Activated naive CD8-positive, alpha-beta T cell treated with anti-CD3 and anti-CD28 coated beads, Interleukin-2, amount 10 ng/mL, durations not matched to agents 7 days and 5 days (primary cell): ENCODE data around the gene USP48. TPM values are rescaled to one million over a fixed set of nuclear protein-coding genes. Genes with fewer than 3 reads are reported as not detected.
"Not testable (repeated sequence)": the region's sequence is repeated elsewhere in the genome, so short reads cannot be mapped to it uniquely, and the experiment has no call there.

ENCODE experiments used
- ATAC-seq: fragments of 150-1000 bp; cut with Tn5 transposase; one replicate; pipeline ENCODE4 v1.10.0; 2021; ENCODE audit warnings: low read depth, moderate library complexity
- POLR2A ChIA-PET: fragments of 350-600 bp; sonication (Branson Sonifier 250); formaldehyde crosslinking; loops from one replicate; lab custom pipeline; 2021; ENCODE audit warnings: antibody characterized with exemption; lab: Charles Lee
- DNase-seq: peaks from one replicate; pipeline ENCODE4 v3.0.0; 2021
- H3K27ac Mint-ChIP-seq: one replicate; pipeline ENCODE4 v1.8.0; 2022; ENCODE audit warnings: mild to moderate bottlenecking, mixed read lengths
- H3K27me3 Mint-ChIP-seq: one replicate; pipeline ENCODE4 v1.8.0; 2022; ENCODE audit warnings: mild to moderate bottlenecking, moderate library complexity, mixed read lengths
- H3K36me3 Mint-ChIP-seq: one replicate; pipeline ENCODE4 v1.8.0; 2021; ENCODE audit warnings: mild to moderate bottlenecking, mixed read lengths
- H3K4me1 Mint-ChIP-seq: one replicate; pipeline ENCODE4 v1.8.0; 2021; ENCODE audit warnings: mixed read lengths
- H3K4me3 Mint-ChIP-seq: one replicate; pipeline ENCODE4 v1.8.0; 2022; ENCODE audit warnings: mild to moderate bottlenecking, moderate library complexity, mixed read lengths
- H3K9me3 Mint-ChIP-seq: one replicate; pipeline ENCODE4 v1.8.0; 2021; ENCODE audit warnings: mixed read lengths
- total RNA-seq, 2 experiments: library from RNA; stranded (reverse); gene quantifications; one replicate each; pipeline ENCODE4 v1.2.3, GENCODE V29; 2021

Gene USP48
- total RNA-seq, 2 experiments from 2014 or later, result 79.6 to 85.2 TPM

DNA sequence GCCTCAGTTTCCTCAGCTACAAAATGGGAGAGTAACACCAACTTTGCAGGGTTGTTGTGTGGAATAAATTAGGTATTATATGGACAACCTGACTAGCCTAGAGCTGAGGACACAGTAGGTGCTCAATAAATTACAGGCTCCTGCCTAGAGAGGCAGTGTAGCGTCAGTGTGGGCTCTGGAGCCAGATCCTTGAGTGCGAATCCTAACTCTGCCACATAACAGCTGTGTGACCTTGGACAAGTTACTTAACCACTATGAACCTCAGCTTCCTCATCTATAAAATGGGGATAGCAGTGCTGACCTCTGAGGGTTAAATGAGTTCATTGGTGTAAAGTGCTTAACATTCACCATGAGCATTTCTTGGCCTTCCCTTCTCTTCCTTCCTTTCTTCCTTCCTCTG lies 146.9 kb downstream of the USP48 start:
- H3K9me3 Mint-ChIP-seq, result no peaks in the 10 kb centered on the region
- H3K27me3 Mint-ChIP-seq, result peaks cover 17% of the 10 kb centered on the region
- H3K36me3 Mint-ChIP-seq, result no peaks in the 10 kb centered on the region
- H3K4me3 Mint-ChIP-seq, result no peak overlapping the region
- POLR2A ChIA-PET, result no interaction called here
- ATAC-seq (no peak), DNase-seq (no peak)
- H3K4me1 Mint-ChIP-seq, result no peaks in the 10 kb centered on the region
- no peak overlapping the region for H3K27ac Mint-ChIP-seq

DNA sequence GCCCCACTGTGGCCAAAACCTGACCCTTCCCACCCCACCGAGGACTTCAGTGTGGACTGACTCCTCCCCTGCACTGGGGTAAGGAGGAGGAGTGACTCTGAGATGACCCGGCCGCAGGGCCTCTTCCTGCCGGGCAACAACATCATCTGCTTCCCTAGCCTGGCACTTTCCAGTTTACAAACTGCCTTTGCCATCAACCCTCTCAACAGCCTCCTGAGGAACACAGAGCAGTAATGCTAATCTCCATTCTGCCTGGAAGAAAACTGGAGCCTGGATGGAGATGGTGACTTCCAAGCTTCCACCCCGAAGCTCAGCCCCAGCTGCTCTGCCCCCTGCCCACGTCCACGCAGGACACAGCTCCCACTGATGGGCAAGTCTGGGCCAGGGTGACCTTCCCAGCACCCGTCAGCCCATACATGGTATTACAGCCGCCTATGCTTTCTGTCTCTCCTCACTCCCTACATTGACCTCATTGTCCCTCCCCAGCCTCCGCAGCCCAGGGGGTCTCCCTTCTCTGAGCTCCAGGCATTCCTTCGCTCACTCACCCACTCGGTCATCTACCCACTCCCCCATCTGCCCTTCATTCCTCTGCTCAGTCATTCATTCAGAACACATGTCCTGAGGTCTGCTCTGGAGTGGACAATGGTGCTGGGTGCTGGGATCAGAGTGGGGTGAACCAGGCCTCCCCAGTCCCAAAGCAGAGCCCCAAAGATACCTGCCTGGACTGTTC lies 148.0 kb downstream of the USP48 start:
- peaks cover 21% of the 10 kb centered on the region for H3K27me3 Mint-ChIP-seq
- no peaks in the 10 kb centered on the region for H3K36me3 Mint-ChIP-seq
- no peak overlapping the region for H3K27ac Mint-ChIP-seq
- POLR2A ChIA-PET, result no interaction called here
- no peaks in the 10 kb centered on the region for H3K9me3 Mint-ChIP-seq
- no peak for DNase-seq
- no peaks in the 10 kb centered on the region for H3K4me1 Mint-ChIP-seq
- ATAC-seq, result no peak
- no peak overlapping the region for H3K4me3 Mint-ChIP-seq

DNA sequence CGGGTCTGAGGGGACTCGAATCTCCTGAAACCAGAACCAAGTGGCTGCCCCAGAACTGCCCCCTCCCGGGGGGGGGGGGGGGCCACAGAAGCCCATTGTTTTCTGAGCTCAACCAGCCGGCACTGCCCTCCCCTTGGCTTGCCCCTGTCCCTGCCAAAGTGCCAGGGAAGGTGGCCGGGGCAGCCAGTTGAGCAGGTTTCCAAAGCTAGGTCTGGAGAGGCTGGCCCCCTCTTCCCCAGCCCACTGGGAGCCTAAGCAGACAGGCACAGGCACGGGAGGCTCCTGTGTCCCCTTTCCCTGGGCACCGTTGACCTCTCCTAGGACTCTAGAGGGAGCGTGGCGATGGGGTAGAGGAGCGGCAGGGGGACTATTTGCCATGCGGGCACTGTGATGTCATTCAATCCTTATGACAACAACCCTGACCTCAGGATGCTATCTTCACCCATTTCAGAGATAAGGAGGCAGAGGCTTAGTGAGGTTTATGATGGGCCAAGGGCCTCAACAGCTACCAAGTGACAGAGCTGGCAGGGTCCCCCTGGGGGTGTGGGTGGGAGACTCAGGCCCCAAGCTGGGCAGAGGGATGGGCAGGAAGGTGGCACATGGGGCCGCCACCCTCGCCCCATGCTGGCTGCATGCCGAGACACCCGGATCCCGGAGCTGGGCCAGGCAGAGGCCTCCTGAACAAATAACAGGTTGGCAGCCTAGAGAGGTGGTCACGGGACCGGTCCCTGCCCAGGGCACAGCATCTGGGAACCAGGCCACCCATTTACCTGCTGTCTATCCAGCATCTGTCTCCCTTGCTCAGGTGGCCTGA lies 148.8 kb downstream of the USP48 start:
- no peaks in the 10 kb centered on the region for H3K36me3 Mint-ChIP-seq
- H3K9me3 Mint-ChIP-seq, result no peaks in the 10 kb centered on the region
- H3K4me3 Mint-ChIP-seq, result no peak overlapping the region
- no peaks in the 10 kb centered on the region for H3K4me1 Mint-ChIP-seq
- ATAC-seq (no peak), DNase-seq (no peak)
- H3K27ac Mint-ChIP-seq, result no peak overlapping the region
- POLR2A ChIA-PET, result no interaction called here
- peaks cover 23% of the 10 kb centered on the region for H3K27me3 Mint-ChIP-seq

DNA sequence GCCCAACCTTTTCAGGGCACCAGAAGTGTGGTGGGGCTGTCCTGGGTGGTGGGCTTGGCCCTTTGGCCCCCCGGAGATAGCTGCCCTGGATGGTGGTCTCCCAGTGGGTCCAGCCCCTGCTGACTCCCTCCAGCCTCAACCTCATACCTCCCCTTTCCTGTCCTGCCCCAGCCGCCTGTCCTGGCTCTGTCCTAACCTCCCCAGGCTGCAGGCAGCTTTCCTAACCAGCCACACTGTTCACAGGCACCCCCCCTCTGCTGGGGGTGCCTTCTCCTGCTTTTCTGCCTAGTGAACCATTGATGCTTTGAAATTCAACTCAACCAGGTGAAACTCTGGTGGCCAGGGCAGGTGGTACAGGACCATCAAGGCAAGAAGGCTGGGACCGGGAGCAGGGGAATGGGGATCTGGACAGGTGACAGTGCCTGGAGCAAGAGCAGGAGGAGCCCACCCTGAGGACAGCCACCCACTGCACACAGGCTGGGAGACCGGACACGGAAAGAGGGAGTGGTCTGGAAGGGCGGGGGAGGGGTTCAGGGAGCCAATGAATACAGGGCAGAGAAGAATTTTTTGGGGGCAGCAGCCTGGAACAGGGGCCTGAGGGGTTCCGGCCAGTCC lies 149.7 kb downstream of the USP48 start:
- no peak overlapping the region for H3K27ac Mint-ChIP-seq
- H3K4me1 Mint-ChIP-seq, result no peaks in the 10 kb centered on the region
- no peak for ATAC-seq
- no peak overlapping the region for H3K4me3 Mint-ChIP-seq
- H3K27me3 Mint-ChIP-seq, result peaks cover 20% of the 10 kb centered on the region
- H3K36me3 Mint-ChIP-seq, result no peaks in the 10 kb centered on the region
- no peak for DNase-seq
- H3K9me3 Mint-ChIP-seq, result no peaks in the 10 kb centered on the region
- POLR2A ChIA-PET, result no interaction called here

DNA sequence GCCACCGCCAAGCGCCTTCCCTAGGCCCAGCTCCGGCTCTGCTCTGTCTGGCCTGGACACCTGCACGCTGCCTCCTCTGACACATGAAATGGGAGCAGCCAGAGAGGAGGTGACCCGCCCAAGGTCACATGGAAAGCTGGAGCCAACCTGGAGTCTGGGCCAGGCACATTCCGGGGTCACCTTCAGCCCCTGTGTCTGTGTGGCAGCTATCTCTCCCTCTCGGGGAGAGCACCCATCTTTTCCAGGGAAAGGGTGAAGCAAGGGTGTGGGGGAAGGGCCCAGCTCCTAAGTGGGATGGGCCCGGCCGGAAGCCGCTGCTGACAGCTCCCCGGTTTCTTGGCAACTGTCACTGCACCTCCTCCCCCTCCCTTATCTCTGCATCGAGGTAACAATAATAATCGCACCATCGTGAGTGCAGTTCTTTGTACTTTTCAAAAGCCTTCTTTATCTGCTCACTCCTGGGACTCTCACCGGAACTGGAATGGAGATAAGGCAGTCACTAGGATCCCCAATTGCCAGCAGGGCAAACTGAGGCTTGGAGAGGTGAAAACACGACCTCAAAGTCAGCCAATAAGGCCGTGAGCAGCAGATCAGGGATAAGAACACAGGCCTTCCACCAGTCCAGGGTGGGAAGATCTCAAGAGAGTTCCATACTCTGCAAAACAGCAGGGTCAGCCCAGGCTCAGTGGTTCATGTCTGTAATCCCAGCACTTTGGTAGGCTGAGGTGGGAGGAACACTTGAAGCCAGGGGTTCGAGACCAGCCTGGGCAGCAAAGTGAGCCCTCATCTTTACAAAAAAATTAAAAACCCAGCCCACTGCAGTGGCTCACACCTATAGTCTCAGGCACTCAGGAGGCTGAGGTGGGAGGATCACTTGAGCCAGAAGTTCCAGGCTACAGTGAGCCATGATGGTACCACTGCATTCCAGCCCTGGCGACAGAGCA lies 150.7 kb downstream of the USP48 start:
- peaks cover 13% of the 10 kb centered on the region for H3K27me3 Mint-ChIP-seq
- DNase-seq (no peak), ATAC-seq (no peak)
- H3K9me3 Mint-ChIP-seq, result no peaks in the 10 kb centered on the region
- no peak overlapping the region for H3K4me3 Mint-ChIP-seq
- no peaks in the 10 kb centered on the region for H3K36me3 Mint-ChIP-seq
- H3K4me1 Mint-ChIP-seq, result no peaks in the 10 kb centered on the region
- POLR2A ChIA-PET, result no interaction called here
- H3K27ac Mint-ChIP-seq, result no peak overlapping the region

DNA sequence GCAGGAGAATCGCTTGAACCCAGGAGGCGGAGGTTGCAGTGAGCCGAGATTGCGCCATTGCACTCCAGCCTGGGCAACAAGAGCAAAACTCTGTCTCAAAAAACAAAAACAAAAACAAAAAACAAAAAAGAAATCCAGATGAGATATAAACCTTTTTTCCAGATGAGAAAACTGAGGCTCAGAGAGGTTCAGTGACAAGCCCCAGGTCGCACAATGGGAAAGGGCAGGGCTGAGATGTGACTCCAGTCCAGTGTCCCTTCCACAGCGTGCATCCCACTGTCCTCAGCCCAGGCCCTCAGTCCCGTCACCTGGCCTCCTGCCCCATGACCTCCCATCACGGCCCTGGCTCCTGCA lies 151.4 kb downstream of the USP48 start:
- peaks cover 11% of the 10 kb centered on the region for H3K27me3 Mint-ChIP-seq
- H3K36me3 Mint-ChIP-seq, DNase-seq, H3K9me3 Mint-ChIP-seq, H3K4me1 Mint-ChIP-seq, ATAC-seq, H3K27ac Mint-ChIP-seq, POLR2A ChIA-PET, H3K4me3 Mint-ChIP-seq: not testable (repeated sequence)

DNA sequence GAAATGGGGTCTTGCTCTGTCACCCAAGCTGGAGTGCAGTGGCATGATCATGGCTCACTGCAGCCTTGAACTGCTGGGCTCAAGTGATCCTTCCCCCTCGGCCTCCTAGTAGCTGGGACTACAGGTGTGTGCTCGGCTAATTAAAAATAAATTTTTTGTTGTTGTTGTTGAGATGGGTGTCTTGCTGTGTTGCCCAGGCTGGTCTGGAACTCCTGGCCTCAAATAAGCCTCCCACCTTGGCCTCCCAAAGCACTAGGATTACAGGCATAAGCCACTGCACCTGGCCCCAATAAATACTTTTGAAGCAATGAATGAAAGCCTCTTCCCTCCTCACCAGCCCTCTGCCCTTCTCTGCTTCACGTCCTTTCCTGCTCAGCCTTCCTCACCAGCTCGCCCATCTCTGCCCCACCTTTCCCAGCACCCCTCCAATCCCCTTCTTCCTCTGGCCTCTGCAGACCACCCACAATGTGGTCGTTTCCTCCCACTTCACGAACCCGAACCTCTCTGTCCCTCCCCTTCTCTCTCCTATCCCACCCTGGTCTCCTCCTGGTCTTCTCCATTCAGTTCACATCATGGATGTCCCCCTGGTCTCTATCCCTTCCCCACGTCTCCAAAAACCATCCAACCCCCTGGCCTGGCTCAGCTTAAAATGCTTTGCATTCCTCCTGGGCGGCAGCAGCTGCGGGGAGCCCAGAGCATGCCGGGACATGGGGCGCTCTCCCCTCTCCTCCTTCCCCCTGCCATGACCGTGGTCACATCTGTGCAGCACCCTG lies 152.2 kb downstream of the USP48 start:
- Mint-ChIP-seq H3K4me3 (no peak overlapping the region), H3K36me3 (no peaks in the 10 kb centered on the region), H3K27ac (no peak overlapping the region), H3K9me3 (no peaks in the 10 kb centered on the region), H3K27me3 (peaks cover 11% of the 10 kb centered on the region), H3K4me1 (no peaks in the 10 kb centered on the region)
- POLR2A ChIA-PET, result no interaction called here
- ATAC-seq, result no peak
- no peak for DNase-seq

DNA sequence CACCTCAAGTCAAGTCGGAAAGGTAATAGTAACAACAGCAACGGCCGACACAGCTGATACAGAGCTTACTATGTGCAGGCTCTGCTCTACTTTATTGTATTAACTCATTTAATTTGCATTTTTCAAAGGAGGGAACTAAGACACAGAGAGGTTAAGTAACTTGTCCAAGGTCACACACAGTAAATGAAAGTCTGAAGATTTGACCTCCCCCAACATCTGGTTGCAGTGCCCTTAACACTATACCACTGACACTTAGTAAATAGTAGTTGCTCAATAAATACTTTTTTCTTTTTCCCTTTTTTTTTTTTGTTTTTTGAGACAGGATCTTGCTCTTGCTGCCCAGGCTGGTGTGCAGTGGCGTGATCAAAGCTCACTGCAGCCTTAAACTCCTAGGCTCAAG lies 153.0 kb downstream of the USP48 start:
- DNase-seq (no peak), ATAC-seq (no peak)
- Mint-ChIP-seq H3K36me3 (no peaks in the 10 kb centered on the region), H3K4me3 (no peak overlapping the region), H3K9me3 (no peaks in the 10 kb centered on the region), H3K27me3 (peaks cover 11% of the 10 kb centered on the region), H3K4me1 (no peaks in the 10 kb centered on the region), H3K27ac (no peak overlapping the region)
- POLR2A ChIA-PET, result no interaction called here

DNA sequence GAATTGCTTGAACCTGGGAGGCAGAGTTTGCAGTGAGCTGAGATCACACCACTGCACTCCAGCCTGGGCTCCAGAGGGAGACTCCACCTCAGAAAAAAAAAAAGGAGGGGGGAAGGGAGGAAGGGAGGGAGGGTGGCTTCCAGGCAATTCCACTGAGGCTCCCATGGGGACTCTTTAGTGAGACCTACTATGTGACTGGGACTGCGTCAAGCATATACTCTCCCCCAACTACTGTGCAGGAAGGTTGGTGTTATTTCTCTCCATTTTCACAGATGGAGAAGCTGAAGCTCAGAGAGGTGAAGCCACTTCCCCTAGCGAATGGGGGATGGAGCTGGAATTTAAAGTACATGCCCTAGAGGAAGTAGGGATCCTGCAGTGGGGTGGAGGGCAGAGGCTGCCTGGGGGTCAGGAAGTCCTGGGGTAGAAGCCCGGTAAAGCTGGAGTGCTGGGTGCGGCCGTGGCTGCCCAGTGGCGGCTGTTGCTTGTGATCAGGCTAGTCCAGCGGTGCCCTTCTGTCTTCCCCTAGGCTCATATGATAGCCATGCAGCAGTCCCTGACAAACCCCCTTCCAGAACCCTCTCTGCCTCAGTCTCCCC lies 154.1 kb downstream of the USP48 start:
- Mint-ChIP-seq H3K4me3 (no peak overlapping the region), H3K9me3 (no peaks in the 10 kb centered on the region), H3K27me3 (peaks cover 11% of the 10 kb centered on the region), H3K4me1 (no peaks in the 10 kb centered on the region), H3K27ac (no peak overlapping the region), H3K36me3 (no peaks in the 10 kb centered on the region)
- ATAC-seq (no peak), DNase-seq (no peak)
- POLR2A ChIA-PET, result no interaction called here

Other genes with a start within 250 kb of the USP48 start
- gene RAP1GAP, start 113.8 kb downstream of the USP48 start, total RNA-seq, result under 1 TPM; 0.37 to 0.69 TPM
- under 1 TPM in 1 of 2 experiments, not detected in 1; 0.09 TPM for gene LDLRAD2, start 29.1 kb upstream of the USP48 start, total RNA-seq
- gene HSPG2, start 154.2 kb upstream of the USP48 start, total RNA-seq, result 1 to 10 TPM; 6.7 to 9.5 TPM
- gene CELA3B, start 193.9 kb upstream of the USP48 start, total RNA-seq, result not detected
- not detected for gene CELA3A, start 218.5 kb upstream of the USP48 start, total RNA-seq